Measurements from ENCODE around the gene MKRN2.
"Not testable (repeated sequence)": the region's sequence is repeated elsewhere in the genome, so short reads cannot be mapped to it uniquely, and the experiment has no call there.

Gene MKRN2

GRCh38 chr3:12556690-12557472, at the start of gene MKRN2:
Gene MKRN2 (plus strand): TSS chr3:12557087. CDS start chr3:12557151, 64 bp downstream.
- DNase-seq, result peak; percentile 70

- no peak for DNase-seq
These were observed 49.2 kb upstream of the MKRN2 start for GRCh38 chr3:12507591-12508281.

GRCh38 chr3:12508291-12508700, 48.6 kb upstream of the MKRN2 start:
- DNase-seq, result no peak

GRCh38 chr3:12509466-12509865, 47.4 kb upstream of the MKRN2 start:
- DNase-seq, result no peak

GRCh38 chr3:12512534-12513118, 44.3 kb upstream of the MKRN2 start:
- no peak for DNase-seq

- no peak for DNase-seq
These were observed 43.0 kb upstream of the MKRN2 start for GRCh38 chr3:12513694-12514446.

- DNase-seq, result no peak
These were observed 41.3 kb upstream of the MKRN2 start for GRCh38 chr3:12515631-12516030.

GRCh38 chr3:12516873-12517272, 40.0 kb upstream of the MKRN2 start:
- no peak for DNase-seq

GRCh38 chr3:12518261-12519028, 38.4 kb upstream of the MKRN2 start:
- DNase-seq, result no peak

- no peak for DNase-seq
These were observed 35.9 kb upstream of the MKRN2 start for GRCh38 chr3:12521010-12521409.

- DNase-seq, result no peak
These were observed 34.2 kb upstream of the MKRN2 start for GRCh38 chr3:12522721-12523120.

- no peak for DNase-seq
These were observed 29.1 kb upstream of the MKRN2 start for GRCh38 chr3:12527757-12528143.

GRCh38 chr3:12532182-12532581, 24.7 kb upstream of the MKRN2 start:
- no peak for DNase-seq

- no peak for DNase-seq
These were observed 20.5 kb upstream of the MKRN2 start for GRCh38 chr3:12536423-12536822.

- DNase-seq, result no peak
These were observed 15.3 kb upstream of the MKRN2 start for GRCh38 chr3:12541625-12542024.

GRCh38 chr3:12543497-12543896, 13.4 kb upstream of the MKRN2 start:
- DNase-seq, result not testable (repeated sequence)

- DNase-seq, result no peak
These were observed 12.0 kb upstream of the MKRN2 start for GRCh38 chr3:12544652-12545472.

GRCh38 chr3:12545473-12545791, 11.5 kb upstream of the MKRN2 start, which contains the start of gene MKRN2OS:
Gene MKRN2OS (minus strand): TSS chr3:12545499. CDS start chr3:12545464, 35 bp downstream.
- DNase-seq, result peak; percentile 22

GRCh38 chr3:12549971-12550760, 6.7 kb upstream of the MKRN2 start:
- DNase-seq, result no peak

- peak; percentile 61 for DNase-seq
These were observed 2.9 kb upstream of the MKRN2 start for GRCh38 chr3:12553921-12554391.

GRCh38 chr3:12556314-12556689, 585 bp upstream of the MKRN2 start:
- DNase-seq, result no peak

Data from NCI-H526 treated with DMSO at 0.1 percent for 48 hours (cell line).